ENCODE results near the gene ANKRD16. TPM values are rescaled to one million over a fixed set of nuclear protein-coding genes. Genes with fewer than 3 reads are reported as not detected.

ANKRD16 gene
- total RNA-seq, 2 experiments from 2014 or later, result 7.5 to 7.8 TPM

GRCh38 chr10:5892007-5892406 is 2.3 kb upstream of the ANKRD16 start:
- TF ChIP-seq, protein P1, sequence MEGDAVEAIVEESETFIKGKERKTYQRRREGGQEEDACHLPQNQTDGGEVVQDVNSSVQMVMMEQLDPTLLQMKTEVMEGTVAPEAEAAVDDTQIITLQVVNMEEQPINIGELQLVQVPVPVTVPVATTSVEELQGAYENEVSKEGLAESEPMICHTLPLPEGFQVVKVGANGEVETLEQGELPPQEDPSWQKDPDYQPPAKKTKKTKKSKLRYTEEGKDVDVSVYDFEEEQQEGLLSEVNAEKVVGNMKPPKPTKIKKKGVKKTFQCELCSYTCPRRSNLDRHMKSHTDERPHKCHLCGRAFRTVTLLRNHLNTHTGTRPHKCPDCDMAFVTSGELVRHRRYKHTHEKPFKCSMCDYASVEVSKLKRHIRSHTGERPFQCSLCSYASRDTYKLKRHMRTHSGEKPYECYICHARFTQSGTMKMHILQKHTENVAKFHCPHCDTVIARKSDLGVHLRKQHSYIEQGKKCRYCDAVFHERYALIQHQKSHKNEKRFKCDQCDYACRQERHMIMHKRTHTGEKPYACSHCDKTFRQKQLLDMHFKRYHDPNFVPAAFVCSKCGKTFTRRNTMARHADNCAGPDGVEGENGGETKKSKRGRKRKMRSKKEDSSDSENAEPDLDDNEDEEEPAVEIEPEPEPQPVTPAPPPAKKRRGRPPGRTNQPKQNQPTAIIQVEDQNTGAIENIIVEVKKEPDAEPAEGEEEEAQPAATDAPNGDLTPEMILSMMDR (IDR thresholded peaks at IDR 0.05), result no peak
- CTCF ChIA-PET, result no interaction called here
- H3K4me1 Mint-ChIP-seq (ENCODE audit: low read depth), result peaks cover 57% of the 10 kb centered on the region
- ATAC-seq (no peak), DNase-seq (no peak)
- POLR2A ChIA-PET, result no interaction called here
- H3K4me3 Mint-ChIP-seq, result peak overlapping the region; percentile 46
- H3K36me3 Mint-ChIP-seq (ENCODE audit: low read depth), result peaks cover 38% of the 10 kb centered on the region
- H3K27me3 Mint-ChIP-seq, result no peaks in the 10 kb centered on the region
- peak overlapping the region; percentile 18 for H3K27ac Mint-ChIP-seq
- H3K9me3 Mint-ChIP-seq, result no peaks in the 10 kb centered on the region
- intact Hi-C loops (cut with micrococcal nuclease), result no loop called here

DNA sequence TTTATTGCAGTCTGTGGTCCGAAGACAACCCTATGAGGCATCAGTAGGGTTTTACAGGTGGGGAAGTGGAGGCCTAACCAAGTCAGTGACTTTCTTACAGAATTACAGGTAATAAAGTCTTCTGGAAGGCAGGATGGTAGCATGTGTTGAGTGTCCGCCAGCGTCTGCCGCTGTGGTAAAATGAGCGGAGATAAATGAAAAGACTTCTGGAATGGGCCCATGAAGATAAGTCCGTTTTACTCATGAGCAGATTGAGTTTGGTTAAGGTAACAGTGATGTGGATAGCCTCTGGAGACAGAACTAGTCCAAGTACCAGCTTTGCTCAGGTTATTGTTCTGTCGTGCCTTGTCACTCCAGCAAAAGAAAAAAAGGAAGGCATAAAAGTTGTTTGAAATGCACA is 1.3 kb upstream of the ANKRD16 start:
- ChIA-PET CTCF (interaction anchor here (1.2 kb wide), 1 partner anchor 84 kb away, joined by 3 read pairs; no protein-coding TSS in a partner anchor), POLR2A (interaction anchor here (0.5 to 3.9 kb wide), 3 partner anchors 35 to 77 kb away, joined by 3 to 18 read pairs (median 3); partner anchors contain the start of gene GDI2)
- Mint-ChIP-seq H3K36me3 (ENCODE audit: low read depth) (peaks cover 39% of the 10 kb centered on the region), H3K4me3 (peak overlapping the region; percentile 92), H3K9me3 (no peaks in the 10 kb centered on the region), H3K27me3 (no peaks in the 10 kb centered on the region), H3K4me1 (ENCODE audit: low read depth) (peaks cover 56% of the 10 kb centered on the region), H3K27ac (peak overlapping the region; percentile 76)
- DNase-seq, result no peak
- intact Hi-C loops (cut with micrococcal nuclease), result no loop called here
- TF ChIP-seq, protein P1 (IDR thresholded peaks at IDR 0.05), result no peak
- no peak for ATAC-seq

- H3K27me3 Mint-ChIP-seq, result no peaks in the 10 kb centered on the region
- no peaks in the 10 kb centered on the region for H3K9me3 Mint-ChIP-seq
- peak overlapping the region; percentile 92 for H3K4me3 Mint-ChIP-seq
- CTCF ChIA-PET, result interaction anchor here (0.9 to 1.3 kb wide), 7 partner anchors 17 to 177 kb away, joined by 3 to 5 read pairs (median 3); partner anchors contain the start of gene IL15RA
- intact Hi-C loops (cut with micrococcal nuclease), result no loop called here
- H3K27ac Mint-ChIP-seq, result peak overlapping the region; percentile 76
- POLR2A ChIA-PET, result interaction anchor here (0.5 to 3.9 kb wide), 6 partner anchors 35 to 246 kb away, joined by 3 to 18 read pairs (median 3); partner anchors contain the start of gene GDI2
- DNase-seq, result peak; percentile 50
- no peak for ATAC-seq
- H3K36me3 Mint-ChIP-seq (ENCODE audit: low read depth), result peaks cover 40% of the 10 kb centered on the region
- TF ChIP-seq, protein P1 (IDR thresholded peaks at IDR 0.05), result no peak
- H3K4me1 Mint-ChIP-seq (ENCODE audit: low read depth), result peaks cover 51% of the 10 kb centered on the region
Measured at GRCh38 chr10:5890452-5890915, 791 bp upstream of the ANKRD16 start.

GRCh38 chr10:5888843-5889623 is 660 bp downstream of the ANKRD16 start:
- Mint-ChIP-seq H3K27me3 (no peaks in the 10 kb centered on the region), H3K4me1 (ENCODE audit: low read depth) (peaks cover 43% of the 10 kb centered on the region), H3K9me3 (no peaks in the 10 kb centered on the region), H3K36me3 (ENCODE audit: low read depth) (peaks cover 37% of the 10 kb centered on the region), H3K4me3 (peak overlapping the region; percentile 84), H3K27ac (peak overlapping the region; percentile 70)
- ChIA-PET POLR2A (interaction anchor here (0.7 to 3.9 kb wide), 7 partner anchors 8 to 247 kb away, joined by 3 to 18 read pairs (median 3); partner anchors contain the start of gene GDI2), CTCF (interaction anchor here (0.8 to 3.3 kb wide), 8 partner anchors 15 to 179 kb away, joined by 3 to 11 read pairs (median 3); partner anchors contain the start of gene GDI2)
- DNase-seq (peak; percentile 59), ATAC-seq (peak; percentile 25)
- TF ChIP-seq, protein P1 (IDR thresholded peaks at IDR 0.05), result no peak
- intact Hi-C loops (cut with micrococcal nuclease), result loop anchor here (5.0 kb wide), 1 partner anchor 77 kb away; the partner anchor contains the start of gene GDI2
